LHCN-M2 (cell line): ENCODE data around the gene RENBP. TPM values are rescaled to one million over a fixed set of nuclear protein-coding genes. Genes with fewer than 3 reads are reported as not detected.

Experiments used
- DNase-seq: peaks from one replicate; pipeline ENCODE4 v3.0.0-alpha.2; 2012; ENCODE audit warnings: low read depth
- total RNA-seq: library from RNA; depleted of rRNA; stranded (reverse); fragments of >200 nt; gene quantifications from 2 replicates; pipeline ENCODE4 v1.2.3, GENCODE V29; 2014

Gene RENBP
- total RNA-seq, 1 experiment from 2014 or later = 0.40 TPM

DNA sequence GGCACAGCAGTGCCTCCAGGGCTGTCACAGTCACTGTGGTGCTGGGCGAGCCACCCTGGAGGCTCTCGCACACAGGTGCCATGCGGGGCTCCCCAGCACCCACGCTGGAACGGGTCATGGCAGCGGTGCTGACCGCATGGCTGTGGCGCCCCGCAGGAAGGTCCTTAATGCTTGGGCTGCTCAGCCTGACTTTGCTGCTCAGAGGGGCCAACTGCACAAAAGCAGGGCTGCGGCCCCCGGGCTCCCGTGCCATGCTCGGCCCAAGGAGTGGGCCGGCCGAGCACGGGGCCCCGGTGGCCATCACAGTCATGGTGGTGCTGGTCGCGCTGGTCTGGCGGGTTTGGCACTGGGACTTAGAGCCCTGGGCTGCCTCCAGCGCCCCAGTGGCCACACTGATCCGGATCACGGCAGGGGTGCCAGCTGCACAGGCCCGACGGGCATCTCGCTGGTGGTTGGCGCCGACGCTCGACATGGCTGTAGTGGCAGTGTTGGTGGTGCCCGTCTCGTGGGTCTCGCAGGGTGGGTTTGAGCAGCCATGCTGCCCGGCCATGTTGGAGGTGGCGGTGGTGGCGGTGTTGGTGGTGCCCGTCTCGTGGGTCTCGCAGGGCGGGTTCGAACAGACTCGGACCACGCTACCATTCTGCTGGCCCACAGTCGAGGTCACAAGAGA is 10.2 kb upstream of the RENBP start:
- no peak for DNase-seq

DNA sequence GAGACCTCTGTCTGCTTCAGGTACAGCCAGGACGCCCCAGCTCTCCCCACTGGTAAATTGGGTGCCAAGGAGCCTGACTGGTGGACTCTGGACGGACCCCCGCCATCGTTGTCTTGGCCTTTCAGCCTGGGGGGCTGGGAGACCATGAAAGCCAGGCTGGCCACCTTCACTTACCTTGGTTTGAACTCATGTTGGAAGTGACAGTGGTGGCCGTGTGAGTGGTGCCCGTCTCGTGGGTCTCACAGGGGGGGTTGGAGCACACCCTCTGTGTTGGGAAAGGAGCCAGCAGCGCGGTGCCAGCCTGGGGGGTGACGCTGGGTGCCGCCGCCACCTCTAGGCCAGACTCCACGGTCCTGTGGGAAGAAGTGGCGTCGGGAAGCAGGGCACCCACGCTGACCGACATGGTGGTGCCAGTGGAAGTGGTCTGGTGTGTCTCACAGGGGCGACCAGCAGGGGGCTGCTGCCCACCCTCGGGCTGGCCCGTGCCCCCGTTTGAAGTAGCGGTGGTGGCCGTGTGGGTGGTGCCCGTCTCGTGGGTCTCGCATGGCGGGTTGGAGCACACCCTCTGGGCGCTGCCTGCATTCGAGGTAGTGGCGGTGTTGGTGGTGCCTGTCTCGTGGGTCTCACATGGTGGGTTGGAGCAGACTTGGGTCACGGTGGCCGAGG is 9.6 kb upstream of the RENBP start:
- DNase-seq = no peak

DNA sequence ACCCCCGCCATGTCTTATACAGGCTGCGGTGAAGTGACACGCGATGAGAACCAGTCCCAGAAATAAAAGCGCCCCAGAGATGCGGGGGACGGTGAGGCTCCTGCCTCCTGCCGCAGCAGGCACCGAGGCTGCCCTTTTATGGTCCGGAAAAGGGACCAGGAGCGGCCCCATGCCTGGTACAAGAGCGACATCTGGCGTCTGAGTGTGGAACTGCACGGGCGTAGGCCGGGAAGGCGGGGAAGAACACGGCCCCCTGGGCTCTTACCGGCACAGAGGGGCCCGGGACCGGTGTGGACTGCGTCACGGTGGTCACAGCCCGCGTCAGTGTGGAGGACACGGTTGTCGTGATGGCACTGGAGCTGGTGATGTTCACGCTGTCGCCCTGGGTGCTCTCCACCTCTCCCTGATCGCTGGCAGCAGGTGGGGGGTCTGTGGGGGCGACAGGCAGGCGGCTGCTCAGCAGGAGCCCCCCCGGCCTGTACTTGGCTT is 8.9 kb upstream of the RENBP start:
- peak; percentile 43 for DNase-seq

DNA sequence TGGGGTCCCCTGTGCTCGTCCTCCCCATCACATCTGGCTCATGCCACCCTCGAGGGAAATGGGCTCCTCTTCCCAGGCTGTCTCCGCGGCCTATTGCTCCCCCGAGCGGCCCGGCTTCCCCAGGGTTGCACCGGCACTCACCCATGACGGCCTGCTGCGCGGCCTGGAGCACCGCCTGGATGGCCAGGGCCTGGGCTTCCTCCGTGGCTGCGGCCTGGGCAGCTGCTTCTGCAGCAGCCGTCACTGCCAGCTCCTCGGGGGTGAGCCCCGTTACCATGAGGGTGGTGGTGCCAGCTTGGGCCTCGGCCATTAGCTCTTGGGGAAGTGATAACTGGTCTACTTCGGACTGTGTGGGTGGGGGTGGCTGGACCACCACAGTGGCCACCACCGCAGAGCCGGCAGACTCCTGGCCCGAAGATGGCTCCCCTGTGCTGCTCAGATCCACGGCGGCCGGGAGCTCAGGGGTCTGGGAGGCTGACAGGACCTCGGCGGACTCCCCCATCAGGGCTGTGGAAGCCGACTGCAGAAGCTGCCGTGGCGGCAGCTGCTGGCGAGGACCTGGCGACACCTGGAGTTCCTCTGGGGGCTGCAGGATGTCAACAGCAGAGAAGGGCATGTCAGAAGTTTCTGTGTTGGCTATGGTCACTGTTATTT is 8.1 kb upstream of the RENBP start:
- DNase-seq = no peak

DNA sequence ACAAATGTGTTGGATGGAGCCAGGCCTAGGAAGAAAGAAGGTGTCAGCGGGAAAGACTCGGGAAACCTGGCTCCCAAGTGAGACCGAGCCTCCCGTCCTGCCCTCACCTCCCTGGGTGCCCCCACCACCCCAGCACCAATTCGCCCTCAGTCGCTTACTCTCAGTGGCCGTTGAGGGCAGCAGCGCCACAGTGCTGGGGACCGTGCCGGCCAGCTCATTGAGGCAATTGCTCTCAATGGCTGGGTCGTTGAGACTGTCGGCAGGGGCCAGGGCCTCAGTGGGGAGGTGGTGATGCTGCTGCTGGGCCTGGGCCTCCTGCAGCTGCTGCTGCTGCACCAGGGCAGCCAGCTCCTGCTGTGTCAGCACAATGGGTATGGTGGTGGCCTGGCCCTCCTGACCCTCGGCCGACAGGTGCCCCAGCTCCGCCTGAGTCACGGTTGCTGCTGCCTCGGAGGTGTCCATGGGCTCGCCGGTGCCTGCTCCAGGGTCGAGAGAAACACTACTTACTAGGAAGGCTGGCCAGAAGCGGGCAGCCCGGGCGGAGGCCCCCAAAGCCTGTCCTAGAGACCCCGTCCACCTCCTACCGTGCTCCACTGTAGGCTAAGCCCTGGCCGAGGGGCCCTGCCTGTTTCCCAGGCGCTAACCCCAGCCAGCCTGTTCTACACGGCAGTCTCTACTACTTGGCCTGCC is 7.4 kb upstream of the RENBP start:
- DNase-seq = no peak

DNA sequence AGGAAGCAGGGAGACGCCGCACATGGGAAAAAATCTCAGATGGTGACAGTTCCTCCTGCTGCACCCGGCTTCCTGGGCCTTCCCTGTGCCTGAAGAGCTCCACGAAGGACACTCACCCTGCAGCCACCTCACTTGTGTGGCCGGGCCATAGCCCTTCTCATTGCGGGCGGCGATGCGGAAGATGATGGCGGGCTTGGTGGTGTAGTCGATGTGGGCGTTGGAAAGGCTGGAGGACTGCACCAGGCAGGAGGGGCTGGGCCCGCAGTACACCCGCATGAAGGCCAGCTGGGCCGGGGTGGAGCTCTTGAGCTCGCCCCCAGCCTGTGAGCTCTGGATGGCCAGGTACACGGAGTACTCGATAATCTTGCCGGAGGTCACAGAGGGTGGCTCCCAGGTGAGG is 5.7 kb upstream of the RENBP start:
- no peak for DNase-seq

DNA sequence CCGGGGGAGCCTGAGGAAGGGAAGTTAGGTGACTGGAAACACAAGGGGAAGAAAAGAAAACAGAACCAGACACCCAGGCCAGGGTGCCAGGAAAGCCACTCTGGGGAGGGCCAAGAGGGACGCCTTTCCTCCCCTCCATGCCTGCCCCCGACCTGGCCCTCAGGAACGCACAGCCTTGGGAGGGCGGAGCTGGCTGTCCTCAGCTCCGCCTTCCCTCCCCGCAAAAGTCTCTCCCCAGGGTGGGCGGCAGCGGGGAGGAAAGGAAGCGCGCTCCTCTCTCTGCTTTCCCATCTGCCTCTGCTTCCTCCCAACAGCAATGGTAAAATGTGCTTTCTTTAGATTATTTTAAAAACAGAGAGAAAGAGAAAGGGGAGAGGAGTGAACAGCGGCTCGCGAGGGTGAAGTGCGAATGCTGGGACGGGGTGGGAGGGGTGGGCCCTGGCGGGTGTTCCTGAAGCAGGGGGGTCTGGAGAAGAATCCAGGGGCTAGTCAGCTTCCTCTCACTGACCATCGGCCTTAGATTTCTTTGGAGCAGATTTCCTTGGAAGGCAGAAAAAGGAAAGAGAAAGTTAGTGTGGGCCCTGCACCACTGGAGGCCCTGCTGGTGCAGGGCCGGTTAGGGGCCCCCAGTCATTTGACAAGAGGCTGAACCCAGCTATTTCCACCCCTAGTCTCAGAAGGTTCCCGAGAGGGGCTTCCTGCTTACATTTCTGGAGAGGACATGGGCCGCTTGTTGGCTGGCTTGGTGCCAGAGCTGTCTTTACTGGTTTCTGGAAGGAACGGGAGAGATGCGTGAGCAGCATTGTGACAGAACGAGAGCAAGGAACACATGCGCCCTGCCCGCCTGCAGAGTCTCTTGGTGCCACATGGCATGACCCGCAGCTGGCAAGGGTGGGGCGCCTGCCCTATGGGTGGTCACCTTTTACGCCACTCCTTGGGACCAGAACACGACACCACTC is 4.7 kb upstream of the RENBP start:
- no peak for DNase-seq

DNA sequence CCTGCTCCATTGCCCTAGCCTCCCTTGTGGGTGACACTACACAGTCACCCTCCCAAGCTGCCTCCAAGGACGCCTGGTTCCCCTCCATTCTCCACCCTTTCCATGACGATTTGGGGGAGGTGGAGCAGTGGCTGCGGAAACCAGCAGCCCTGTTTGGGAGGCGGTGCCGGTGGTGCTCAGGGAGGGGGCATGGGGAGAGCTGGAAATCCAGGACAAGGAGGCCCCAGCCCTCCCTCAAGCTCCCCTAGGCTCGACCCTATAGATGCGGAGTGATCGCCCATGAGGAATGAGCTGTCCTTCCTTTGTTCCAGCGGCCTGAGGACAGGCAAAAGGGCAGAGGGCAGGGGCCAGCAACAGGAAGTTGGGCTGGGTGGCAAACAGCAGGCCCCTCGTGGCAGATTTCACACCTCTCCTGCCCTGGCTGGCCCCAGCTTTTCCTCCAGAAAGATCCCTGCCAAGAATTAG is 3.6 kb upstream of the RENBP start:
- no peak for DNase-seq

DNA sequence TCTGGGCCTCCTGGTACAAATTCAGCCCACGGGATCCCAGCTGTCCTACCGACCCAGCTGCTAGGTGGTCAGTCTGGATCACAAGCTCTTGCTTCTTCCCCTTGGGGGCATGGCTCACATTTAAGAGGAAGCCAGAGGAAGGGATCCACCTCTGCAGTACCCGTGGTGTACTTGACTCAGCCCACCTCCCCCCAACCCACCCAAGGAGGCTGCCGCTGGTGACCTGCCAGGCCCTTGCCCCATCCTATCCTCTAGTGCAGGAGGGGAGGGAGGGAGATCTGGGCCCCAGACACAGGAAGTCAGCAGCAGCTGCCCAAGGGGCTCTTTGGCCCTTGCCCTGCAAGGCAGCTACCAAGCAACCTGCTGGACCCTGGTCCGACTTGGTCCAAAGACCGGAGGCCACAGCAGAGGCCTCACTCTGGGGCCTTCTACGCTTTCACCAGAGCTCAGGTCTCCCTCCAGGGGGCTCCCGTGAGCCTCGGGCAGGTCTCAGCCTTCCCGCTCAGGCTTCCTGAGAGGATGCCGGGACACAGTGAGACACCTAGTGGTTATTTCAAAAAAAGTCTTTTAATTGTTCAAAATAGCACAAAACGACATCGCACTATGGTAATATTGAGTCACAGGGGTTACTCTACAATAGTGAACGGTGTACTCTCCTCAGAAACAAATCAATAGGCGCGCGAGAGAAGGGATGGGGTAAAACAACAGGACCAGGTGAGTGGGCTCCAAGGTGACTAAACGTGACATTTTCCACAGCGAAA is 2.7 kb upstream of the RENBP start:
- DNase-seq = peak; percentile 68

DNA sequence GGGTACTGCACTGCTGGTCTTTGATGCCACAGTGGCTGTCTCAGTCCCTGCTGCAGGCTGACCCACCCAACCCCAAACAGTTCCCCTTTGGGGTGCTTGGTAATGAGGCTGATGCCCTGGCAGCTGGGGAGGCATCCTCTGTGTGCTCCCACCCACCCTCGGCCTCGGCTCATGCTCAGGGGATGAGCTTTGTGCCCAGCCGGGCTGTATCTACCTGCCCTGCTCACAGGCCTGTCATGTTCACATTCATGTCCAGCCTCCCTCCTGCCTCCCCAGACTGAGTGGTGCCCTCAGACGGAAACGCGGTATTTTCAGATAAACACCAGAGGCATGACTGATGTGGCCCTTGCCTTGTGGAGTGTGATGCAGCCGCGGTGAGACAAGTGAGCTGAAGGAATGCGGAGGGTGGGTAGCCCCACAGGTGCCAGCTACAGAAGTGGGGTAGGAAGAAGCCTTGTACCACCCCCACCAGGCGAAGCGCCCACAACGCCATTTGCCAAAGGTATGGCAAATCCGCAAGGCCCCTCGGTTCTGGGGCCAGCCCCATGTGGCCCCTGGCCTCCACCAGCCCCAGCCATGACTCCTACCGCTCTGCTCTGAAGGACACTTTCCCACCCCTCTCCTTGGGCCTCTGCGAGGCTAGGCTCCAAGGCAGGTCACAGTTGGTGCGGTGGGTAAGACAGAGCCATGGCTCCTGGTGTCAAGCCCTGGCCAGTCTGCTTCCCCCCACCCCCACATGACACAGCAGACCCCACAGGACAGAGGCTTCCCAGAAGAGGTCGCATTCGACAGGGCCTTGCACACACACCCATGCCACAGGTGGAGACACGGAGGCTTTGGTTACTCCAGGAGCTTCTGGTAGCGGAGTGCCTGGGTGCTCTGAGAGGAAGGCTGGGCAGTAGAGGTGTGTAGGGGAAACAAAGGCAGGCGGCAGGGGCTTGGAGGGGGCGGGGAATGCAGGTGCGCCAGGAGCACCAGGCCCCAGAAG is 1.8 kb upstream of the RENBP start:
- DNase-seq = no peak

DNA sequence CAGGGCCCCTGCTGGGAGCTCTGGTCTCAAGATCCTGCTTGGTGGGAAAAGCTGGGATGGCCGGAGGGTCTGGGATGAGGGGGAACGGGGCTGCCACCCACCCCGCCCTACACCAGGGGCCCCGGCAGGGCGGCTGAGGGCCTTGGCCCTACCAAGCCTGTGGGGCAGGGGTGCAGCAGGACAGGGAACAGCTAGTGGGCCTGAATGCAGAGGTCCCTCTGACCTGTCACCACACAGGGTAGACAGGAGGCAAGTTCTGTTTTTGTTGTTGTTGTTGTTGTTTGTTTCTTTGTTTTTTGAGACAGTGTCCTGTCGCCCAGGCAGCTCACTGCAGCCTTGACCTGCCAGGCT is 332 bp upstream of the RENBP start:
- no peak for DNase-seq

DNA sequence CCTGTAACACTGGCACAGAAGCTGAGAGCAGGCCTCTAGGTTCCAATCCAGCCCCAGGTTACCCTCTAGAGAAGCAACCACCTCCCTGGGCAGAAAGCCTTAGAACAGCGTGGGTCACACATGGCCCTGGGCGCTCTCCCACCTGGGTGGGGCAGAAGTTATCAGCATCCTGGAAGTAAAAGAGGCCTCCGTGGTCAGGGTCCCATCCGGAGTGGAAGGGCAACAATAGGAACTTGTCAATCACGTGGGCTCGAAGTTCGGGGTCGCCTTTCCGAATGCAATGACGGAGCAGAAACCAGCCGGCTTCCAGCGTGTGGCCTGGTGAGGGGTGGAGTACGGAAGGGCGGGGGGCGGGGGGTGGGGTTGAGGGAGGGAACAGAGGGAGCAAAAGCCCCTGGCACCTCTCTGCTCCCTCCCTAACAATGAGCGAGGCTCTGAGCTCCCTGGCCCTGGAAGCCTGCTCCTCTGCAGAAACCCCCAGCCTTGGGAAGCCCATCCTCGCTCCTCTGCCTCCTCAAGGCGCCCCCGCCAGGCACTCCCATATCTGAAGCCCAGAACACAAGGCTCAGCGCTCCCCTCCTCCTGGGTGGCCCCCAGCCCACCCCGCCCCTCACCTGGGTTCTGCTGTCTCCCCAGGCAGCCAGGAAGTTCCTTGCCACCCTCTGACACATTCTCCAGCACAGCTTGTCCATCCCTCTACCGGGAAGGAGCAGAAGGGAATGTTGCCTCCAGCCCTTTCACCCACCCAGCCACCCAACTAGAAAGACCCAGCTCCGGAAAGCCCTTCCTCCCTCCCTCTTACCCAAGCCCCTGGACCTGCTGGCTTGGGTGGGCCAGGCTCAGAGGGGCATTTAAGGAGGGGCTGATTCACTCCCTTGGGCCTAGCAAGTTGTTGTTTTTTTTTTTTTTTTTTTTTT is 2.8 kb downstream of the RENBP start:
- DNase-seq = no peak

DNA sequence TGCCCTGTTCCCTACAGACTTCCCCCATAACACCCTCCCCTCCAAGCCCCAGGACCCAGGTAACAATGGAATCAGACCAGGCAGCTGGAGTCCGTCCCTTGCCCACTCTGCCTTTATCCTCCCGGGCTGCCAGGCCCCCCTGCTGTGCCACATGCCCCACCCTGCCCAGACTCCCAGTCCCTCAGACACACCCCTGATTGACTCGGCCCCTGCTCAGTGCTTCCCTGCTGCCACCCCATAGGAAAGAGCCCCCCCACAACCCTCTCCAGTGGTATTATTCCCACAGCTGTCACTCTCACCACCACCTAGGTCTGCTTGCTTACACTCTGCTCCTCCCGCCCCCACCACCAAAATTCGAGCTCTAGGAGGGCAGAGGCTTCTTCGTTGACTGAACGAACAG is 4.9 kb downstream of the RENBP start:
- DNase-seq = no peak

DNA sequence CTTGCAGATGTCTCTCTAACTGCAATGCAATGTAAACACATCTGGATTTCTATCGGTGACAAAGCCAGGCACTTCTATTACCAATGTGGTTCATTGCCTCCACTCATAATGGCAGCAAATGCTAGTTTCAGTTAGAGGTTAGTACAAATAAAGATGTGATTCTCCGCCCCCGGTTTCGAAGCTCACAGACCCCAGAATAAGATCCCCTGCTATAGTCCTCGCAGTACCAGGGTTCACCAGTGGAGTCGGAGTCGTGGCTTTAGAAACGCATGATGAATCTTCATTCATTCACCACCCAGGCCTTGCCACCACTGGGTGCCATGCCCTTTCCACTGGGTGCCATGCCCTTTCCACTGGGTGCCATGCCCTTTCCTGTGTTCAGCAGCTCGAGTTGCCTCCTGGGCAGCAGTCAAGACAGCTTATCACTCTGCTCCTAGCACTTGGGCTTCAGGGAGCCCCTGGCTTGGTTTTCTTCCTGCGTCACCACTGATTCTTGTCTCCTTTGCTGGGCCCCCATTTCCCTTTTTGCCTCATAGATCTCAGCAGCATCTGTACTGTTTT is 6.1 kb downstream of the RENBP start:
- no peak for DNase-seq

DNA sequence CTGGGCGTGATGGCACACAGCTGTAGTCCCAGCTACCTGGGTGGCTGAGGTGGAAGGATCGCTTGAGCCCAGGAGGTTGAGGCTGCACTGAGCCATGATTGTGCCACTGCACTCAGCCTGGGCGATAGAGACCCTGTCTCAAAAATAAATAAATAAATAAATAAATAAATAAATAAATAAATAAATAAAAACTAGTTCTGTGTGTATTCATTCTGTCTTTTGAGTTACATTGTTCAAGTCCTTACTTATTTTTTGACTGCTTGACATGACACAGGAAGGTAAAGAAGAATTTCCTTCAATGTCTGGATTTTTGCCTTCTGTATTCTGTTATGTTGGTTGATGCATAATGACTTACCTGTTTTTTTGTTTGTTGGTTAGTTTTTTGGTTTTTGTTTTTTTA is 7.4 kb downstream of the RENBP start:
- DNase-seq = no peak

DNA sequence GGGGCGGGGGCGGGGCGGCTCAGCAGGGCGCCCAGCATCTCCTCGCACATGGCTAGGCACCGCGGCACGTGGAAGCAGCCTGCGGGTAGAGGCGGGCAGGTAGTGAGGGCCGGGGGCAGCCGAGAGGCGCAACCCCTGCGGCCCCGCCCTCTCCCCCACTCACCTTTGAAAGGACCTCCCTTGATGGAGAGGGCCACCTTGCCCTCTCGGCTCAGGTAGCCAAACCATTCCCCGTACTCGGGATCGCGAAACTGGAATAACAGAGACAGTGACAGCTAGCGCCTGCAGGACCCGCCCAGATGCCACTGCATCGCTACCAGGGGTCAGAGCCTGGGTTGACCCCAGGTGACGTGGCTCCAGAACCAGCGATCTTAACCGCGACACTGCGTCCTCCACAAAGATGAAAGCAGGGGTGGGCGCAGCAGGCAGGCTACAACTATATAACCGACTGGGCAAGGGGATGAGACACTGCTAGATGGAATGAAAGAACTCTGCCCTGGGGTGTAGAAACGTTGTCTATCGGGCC is 9.1 kb downstream of the RENBP start:
- no peak for DNase-seq

DNA sequence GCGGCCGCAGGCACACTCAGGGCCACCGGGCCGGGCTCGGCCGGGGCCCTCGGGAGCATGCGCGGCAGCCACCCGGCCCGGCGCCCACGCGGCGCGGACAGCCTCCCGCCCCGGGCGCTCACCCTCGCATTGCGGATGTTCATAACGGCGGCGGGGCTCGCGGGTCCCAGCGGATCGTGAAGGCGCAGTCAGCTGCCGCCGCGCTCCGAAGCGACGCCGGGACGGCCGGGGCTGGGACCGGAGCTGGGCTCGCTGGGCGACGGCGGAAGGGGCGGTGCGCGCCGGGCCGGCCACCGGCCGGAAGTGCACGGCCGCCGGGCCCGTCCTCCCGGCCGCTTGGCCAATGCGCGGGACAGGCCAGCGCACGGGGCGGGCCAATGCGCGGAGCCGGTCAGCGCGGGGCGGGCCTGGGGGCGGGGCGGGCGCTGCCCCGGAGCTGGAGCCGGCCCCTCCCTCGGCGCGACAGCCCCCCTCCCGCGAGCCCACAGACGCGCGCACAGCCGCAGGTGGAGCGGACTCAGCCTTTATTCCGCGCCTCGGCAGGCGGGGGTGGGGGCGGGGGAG is 9.6 kb downstream of the RENBP start, which contains the start of gene NAA10:
Gene NAA10 (minus strand): TSS at position 276 of the 564 bp plus-strand sequence. CDS start 133 bp downstream, at position 143.
- DNase-seq = peak; percentile 61
